Endothelial cell of umbilical vein (primary cell): ENCODE results near the gene CBFA2T3. TPM values are rescaled to one million over a fixed set of nuclear protein-coding genes. Genes with fewer than 3 reads are reported as not detected.

Experiments
- BruUV-seq: library from RNA; stranded (reverse); fragments of 400-500 nt; replicated peaks from 2 replicates; lab custom pipeline; 2021; lab: Mats Ljungman, UMichigan
- CTCF ChIA-PET: fragments of 300-600, 350-600 bp; sonication (Branson Sonifier 250); formaldehyde crosslinking; loops from one replicate; lab custom pipeline; 2021; ENCODE audit warnings: antibody characterized with exemption, inconsistent platforms; lab: Charles Lee
- POLR2A ChIA-PET: fragments of 300-600, 350-600 bp; sonication (Branson Sonifier 250); formaldehyde crosslinking; loops from one replicate; lab custom pipeline; 2021; ENCODE audit warnings: antibody characterized with exemption, inconsistent platforms; lab: Charles Lee
- DNase-seq: peaks from one replicate; pipeline ENCODE4 v3.0.0-alpha.2; 2011; ENCODE audit warnings: low read depth, low spot score
- FAIRE-seq: peaks from 2 replicates; lab custom pipeline; 2011; peaks lifted over from hg19 to GRCh38; lab: Jason Lieb, UNC
- H2AFZ ChIP-seq: 2 replicates; pipeline ENCODE4 v1.6.0; 2012; ENCODE audit warnings: low read depth, low read length, control low read depth, inconsistent platforms
- H3K27ac ChIP-seq: 2 replicates; pipeline ENCODE4 v1.5.1; 2011; ENCODE audit warnings: low read depth, mild to moderate bottlenecking, control low read depth, low read length, moderate library complexity; ENCODE audit not compliant: insufficient read depth
- H3K27me3 ChIP-seq, 2 experiments: 2 replicates each; pipeline versions ENCODE4 v1.6.0 to v1.6.1; 2011; ENCODE audit warnings: low read length in 2 of 2, mixed read lengths in 1 of 2; ENCODE audit not compliant: control insufficient read depth in 2 of 2, insufficient read depth in 2 of 2
- H3K36me3 ChIP-seq, 2 experiments: 2 replicates in 1 of 2; 3 replicates in 1 of 2; pipeline ENCODE4 v1.5.1; 2011; ENCODE audit warnings: low read length in 2 of 2, mild to moderate bottlenecking in 1 of 2, moderate library complexity in 1 of 2; ENCODE audit not compliant: control insufficient read depth in 2 of 2, insufficient read depth in 2 of 2; ENCODE audit errors: extremely low read depth in 1 of 2
- H3K4me1 ChIP-seq: 3 replicates; pipeline ENCODE4 v1.5.1; 2011; ENCODE audit warnings: mild to moderate bottlenecking, low read length; ENCODE audit not compliant: control insufficient read depth, insufficient read depth; ENCODE audit errors: extremely low read depth
- H3K4me2 ChIP-seq: 2 replicates; pipeline ENCODE4 v1.6.1; 2011; ENCODE audit warnings: low read length, control low read depth, mixed read lengths; ENCODE audit not compliant: insufficient read depth
- H3K4me3 ChIP-seq, 3 experiments: fragments of 200-600 bp in 1 of 3; sonication (generic), shearing (Covaris generic) in 1 of 3; replicated peaks in 1 of 3; 2 replicates each; pipeline ENCODE4 v1.5.1; 2011 to 2016; ENCODE audit warnings: control low read depth in 3 of 3, low read length in 3 of 3, mild to moderate bottlenecking in 2 of 3, inconsistent platforms in 1 of 3, low read depth in 1 of 3, moderate library complexity in 1 of 3; ENCODE audit not compliant: insufficient read depth in 1 of 3
- H3K79me2 ChIP-seq: 2 replicates; pipeline ENCODE4 v1.6.0; 2012; ENCODE audit warnings: low read length, inconsistent platforms; ENCODE audit not compliant: control insufficient read depth, insufficient read depth
- H3K9ac ChIP-seq: replicated peaks from 2 replicates; pipeline ENCODE3; 2011; ENCODE audit warnings: low read length, control low read depth; ENCODE audit not compliant: insufficient read depth; ENCODE audit errors: extremely low read depth
- H3K9me1 ChIP-seq: replicated peaks from 3 replicates; pipeline ENCODE4 v1.6.0; 2011; ENCODE audit warnings: mild to moderate bottlenecking, low read length; ENCODE audit not compliant: control insufficient read depth, insufficient read depth; ENCODE audit errors: extremely low read depth
- H3K9me3 ChIP-seq: replicated peaks from 2 replicates; pipeline ENCODE4 v1.5.1; 2012; ENCODE audit warnings: low read length, inconsistent platforms; ENCODE audit not compliant: control insufficient read depth, insufficient read depth
- H4K20me1 ChIP-seq: replicated peaks from 2 replicates; pipeline ENCODE3; 2011; ENCODE audit warnings: mild to moderate bottlenecking, low read length; ENCODE audit not compliant: control insufficient read depth, insufficient read depth; ENCODE audit errors: extremely low read depth
- EZH2 ChIP-seq: IDR thresholded peaks from 2 replicates; pipeline ENCODE4 v1.6.1; 2012; ENCODE audit warnings: borderline replicate concordance, low read depth, mild to moderate bottlenecking, moderate library complexity, low read length, inconsistent platforms; ENCODE audit not compliant: severe bottlenecking
- FOS ChIP-seq: IDR thresholded peaks from 2 replicates; pipeline ENCODE4 v1.6.1; 2011; ENCODE audit warnings: mild to moderate bottlenecking, low read length, moderate library complexity, borderline replicate concordance; ENCODE audit not compliant: insufficient read depth
- GATA2 ChIP-seq: IDR thresholded peaks from 2 replicates; pipeline ENCODE4 v1.7.0; 2011; ENCODE audit warnings: low read depth, mild to moderate bottlenecking, moderate library complexity, mixed read lengths, low read length; ENCODE audit not compliant: insufficient read length, insufficient read depth
- JUN ChIP-seq: IDR thresholded peaks from 2 replicates; pipeline ENCODE4 v1.6.1; 2011; ENCODE audit warnings: borderline replicate concordance, low read depth; ENCODE audit not compliant: insufficient read length, insufficient read depth
- MAX ChIP-seq: IDR thresholded peaks from 2 replicates; pipeline ENCODE4 v1.6.1; 2011; ENCODE audit not compliant: insufficient read depth, insufficient read length
- MYC ChIP-seq: IDR thresholded peaks from one replicate; pipeline ENCODE4 v1.6.1; 2011; ENCODE audit warnings: mild to moderate bottlenecking, low read depth, low read length
- POLR2A ChIP-seq: IDR thresholded peaks from 2 replicates; pipeline ENCODE4 v1.6.1; 2012; ENCODE audit warnings: low read depth, mild to moderate bottlenecking, control low read depth, low read length
- POLR2AphosphoS5 ChIP-seq: IDR thresholded peaks from 2 replicates; pipeline ENCODE4 v1.6.1; 2012; ENCODE audit warnings: low read depth, mild to moderate bottlenecking, control low read depth, low read length, moderate library complexity; ENCODE audit not compliant: insufficient read depth
- dilution Hi-C: fragments of 300-500 bp; cut with MboI; formaldehyde crosslinking; loops from one replicate; pipeline ENCODE4 v1.15.0; 2019; ENCODE audit warnings: low sequenced_read_pairs; ENCODE audit not compliant: extremely low pct_ligation_motif_present
- intact Hi-C: fragments of 100-400 bp; cut with micrococcal nuclease; formaldehyde crosslinking; loops from one replicate; pipeline ENCODE4 v1.10.0; 2022
- polyA plus RNA-seq, 4 experiments: library from polyadenylated mRNA; depleted of rRNA in 3 of 4; stranded (reverse) in 3 of 4; unstranded in 1 of 4; fragments of >200 nt; gene quantifications; 2 replicates each; pipeline versions ENCODE4 v1.2.1 to v1.2.3, GENCODE V29; 2011 to 2012; ENCODE audit warnings: missing spikeins in 1 of 4
- total RNA-seq: library from RNA; stranded (reverse); gene quantifications from 2 replicates; pipeline ENCODE4 v1.2.3, GENCODE V29; 2021
- TF ChIP-seq, protein P1 (sequence below), 2 donors: IDR thresholded peaks; 1 replicate in 1 of 2; 2 replicates in 1 of 2; pipeline ENCODE4 v1.5.1; 2011; ENCODE audit warnings: low read length in 2 of 2, mild to moderate bottlenecking in 2 of 2, moderate library complexity in 2 of 2, control low read depth in 1 of 2, inconsistent platforms in 1 of 2, low read depth in 1 of 2; ENCODE audit not compliant: insufficient read depth in 1 of 2; ENCODE audit errors: extremely low read depth in 1 of 2

The CBFA2T3 gene
- total and polyA plus RNA-seq, 2 donors (not counting 3 experiments of a cell fraction or from before 2014, with no cell fraction given), result not detected

- no peak for TF ChIP-seq POLR2AphosphoS5
- TF ChIP-seq JUN, result no peak
- no peak for TF ChIP-seq FOS
- no peak for TF ChIP-seq GATA2
- TF ChIP-seq MAX, result no peak
- TF ChIP-seq MYC, result no peak
- no peak for TF ChIP-seq EZH2
- no peak for TF ChIP-seq POLR2A
- TF ChIP-seq, protein P1, sequence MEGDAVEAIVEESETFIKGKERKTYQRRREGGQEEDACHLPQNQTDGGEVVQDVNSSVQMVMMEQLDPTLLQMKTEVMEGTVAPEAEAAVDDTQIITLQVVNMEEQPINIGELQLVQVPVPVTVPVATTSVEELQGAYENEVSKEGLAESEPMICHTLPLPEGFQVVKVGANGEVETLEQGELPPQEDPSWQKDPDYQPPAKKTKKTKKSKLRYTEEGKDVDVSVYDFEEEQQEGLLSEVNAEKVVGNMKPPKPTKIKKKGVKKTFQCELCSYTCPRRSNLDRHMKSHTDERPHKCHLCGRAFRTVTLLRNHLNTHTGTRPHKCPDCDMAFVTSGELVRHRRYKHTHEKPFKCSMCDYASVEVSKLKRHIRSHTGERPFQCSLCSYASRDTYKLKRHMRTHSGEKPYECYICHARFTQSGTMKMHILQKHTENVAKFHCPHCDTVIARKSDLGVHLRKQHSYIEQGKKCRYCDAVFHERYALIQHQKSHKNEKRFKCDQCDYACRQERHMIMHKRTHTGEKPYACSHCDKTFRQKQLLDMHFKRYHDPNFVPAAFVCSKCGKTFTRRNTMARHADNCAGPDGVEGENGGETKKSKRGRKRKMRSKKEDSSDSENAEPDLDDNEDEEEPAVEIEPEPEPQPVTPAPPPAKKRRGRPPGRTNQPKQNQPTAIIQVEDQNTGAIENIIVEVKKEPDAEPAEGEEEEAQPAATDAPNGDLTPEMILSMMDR (IDR thresholded peaks at IDR 0.05; ENCODE audit: extremely low read depth in 1 of 2, insufficient read depth in 1 of 2, low read depth in 1 of 2, low read length in 2 of 2), result no peak
- no peak overlapping the region for H3K9ac ChIP-seq
- POLR2A ChIA-PET, result no interaction called here
- no peaks in the 10 kb centered on the region for H3K79me2 ChIP-seq
- H3K9me3 ChIP-seq, result no peaks in the 10 kb centered on the region
- CTCF ChIA-PET, result no interaction called here
- no peaks in the 10 kb centered on the region for H4K20me1 ChIP-seq
- H3K4me3 ChIP-seq, result no peak overlapping the region
- BruUV-seq, result no TSS peak
- peaks cover 0 to 10% of the 10 kb centered on the region in 2 experiments for H3K36me3 ChIP-seq
- no peak overlapping the region for H3K27ac ChIP-seq
- no peaks in the 10 kb centered on the region for H3K27me3 ChIP-seq
- H3K9me1 ChIP-seq, result no peaks in the 10 kb centered on the region
- H3K4me2 ChIP-seq, result no peak overlapping the region
- no peaks in the 10 kb centered on the region for H3K4me1 ChIP-seq
- no peak overlapping the region for H2AFZ ChIP-seq
- intact Hi-C loops, result no loop called here
- DNase-seq, result no peak
- no peak for FAIRE-seq
- dilution Hi-C loops, result no loop called here
Observed at GRCh38 chr16:88842308-88842756, 134.7 kb downstream of the CBFA2T3 start.
